Gastroesophageal sphincter (tissue), 4 donors: ENCODE measurements around the gene TNFAIP8L1. TPM values are rescaled to one million over a fixed set of nuclear protein-coding genes. Genes with fewer than 3 reads are reported as not detected.

ENCODE experiments used
- total RNA-seq, 4 donors: library from RNA; depleted of rRNA; stranded (reverse); fragments of >200 nt; gene quantifications; one replicate each; pipeline ENCODE4 v1.1.0, GENCODE V29; 2016

The TNFAIP8L1 gene
- total RNA-seq, 4 donors from 2014 or later: 5.8 to 16.4 (median 7.0) TPM

Other genes starting within 250 kb of the TNFAIP8L1 start
- gene SH3GL1, start 239.0 kb upstream of the TNFAIP8L1 start, total RNA-seq: 10 to 100 TPM; 48.2 to 67.7 (median 53.0) TPM
- gene CHAF1A, start 236.9 kb upstream of the TNFAIP8L1 start, total RNA-seq: 10 to 100 TPM in 1 of 4 donors, 1 to 10 TPM in 3; 2.4 to 11.9 (median 7.4) TPM
- gene UBXN6, start 181.7 kb upstream of the TNFAIP8L1 start, total RNA-seq: 100 to 1,000 TPM in 1 of 4 donors, 10 to 100 TPM in 3; 62.6 to 130 (median 80.6) TPM
- 10 to 100 TPM; 33.3 to 49.5 (median 36.2) TPM for gene HDGFL2, start 167.2 kb upstream of the TNFAIP8L1 start, total RNA-seq
- gene PLIN4, start 121.0 kb upstream of the TNFAIP8L1 start, total RNA-seq: 100 to 1,000 TPM in 1 of 4 donors, 10 to 100 TPM in 3; 66.0 to 145 (median 87.5) TPM
- gene PLIN5, start 104.3 kb upstream of the TNFAIP8L1 start, total RNA-seq: 10 to 100 TPM in 2 of 4 donors, 1 to 10 TPM in 1, under 1 TPM in 1; 0.49 to 24.3 (median 11.2) TPM
- 1 to 10 TPM in 2 of 4 donors, not detected in 2; 2.1 to 8.5 TPM for gene LRG1, start 99.5 kb upstream of the TNFAIP8L1 start, total RNA-seq
- 10 to 100 TPM in 1 of 4 donors, 1 to 10 TPM in 3; 2.0 to 12.4 (median 7.3) TPM for gene SEMA6B, start 79.8 kb upstream of the TNFAIP8L1 start, total RNA-seq
- gene MYDGF, start 30.8 kb downstream of the TNFAIP8L1 start, total RNA-seq: 10 to 100 TPM; 20.5 to 44.6 (median 30.1) TPM
- 10 to 100 TPM; 35.0 to 82.1 (median 42.0) TPM for gene DPP9, start 84.3 kb downstream of the TNFAIP8L1 start, total RNA-seq
- 10 to 100 TPM; 14.1 to 23.9 (median 15.3) TPM for gene FEM1A, start 152.2 kb downstream of the TNFAIP8L1 start, total RNA-seq
- gene TICAM1, start 192.2 kb downstream of the TNFAIP8L1 start, total RNA-seq: 1 to 10 TPM; 3.6 to 7.9 (median 5.1) TPM
- 10 to 100 TPM; 18.5 to 66.3 (median 34.7) TPM for gene PLIN3, start 228.2 kb downstream of the TNFAIP8L1 start, total RNA-seq